GM18868 (cell line): ENCODE results near the gene ENSA.
"Not testable (repeated sequence)": the region's sequence is repeated elsewhere in the genome, so short reads cannot be mapped to it uniquely, and the experiment has no call there.

Source experiments
- ATAC-seq: cut with Tn5 transposase; IDR thresholded peaks from one replicate; pipeline ENCODE4 v1.9.1; 2021; ENCODE audit warnings: mild to moderate bottlenecking, moderate library complexity; ENCODE audit not compliant: unreplicated experiment

Gene ENSA

DNA sequence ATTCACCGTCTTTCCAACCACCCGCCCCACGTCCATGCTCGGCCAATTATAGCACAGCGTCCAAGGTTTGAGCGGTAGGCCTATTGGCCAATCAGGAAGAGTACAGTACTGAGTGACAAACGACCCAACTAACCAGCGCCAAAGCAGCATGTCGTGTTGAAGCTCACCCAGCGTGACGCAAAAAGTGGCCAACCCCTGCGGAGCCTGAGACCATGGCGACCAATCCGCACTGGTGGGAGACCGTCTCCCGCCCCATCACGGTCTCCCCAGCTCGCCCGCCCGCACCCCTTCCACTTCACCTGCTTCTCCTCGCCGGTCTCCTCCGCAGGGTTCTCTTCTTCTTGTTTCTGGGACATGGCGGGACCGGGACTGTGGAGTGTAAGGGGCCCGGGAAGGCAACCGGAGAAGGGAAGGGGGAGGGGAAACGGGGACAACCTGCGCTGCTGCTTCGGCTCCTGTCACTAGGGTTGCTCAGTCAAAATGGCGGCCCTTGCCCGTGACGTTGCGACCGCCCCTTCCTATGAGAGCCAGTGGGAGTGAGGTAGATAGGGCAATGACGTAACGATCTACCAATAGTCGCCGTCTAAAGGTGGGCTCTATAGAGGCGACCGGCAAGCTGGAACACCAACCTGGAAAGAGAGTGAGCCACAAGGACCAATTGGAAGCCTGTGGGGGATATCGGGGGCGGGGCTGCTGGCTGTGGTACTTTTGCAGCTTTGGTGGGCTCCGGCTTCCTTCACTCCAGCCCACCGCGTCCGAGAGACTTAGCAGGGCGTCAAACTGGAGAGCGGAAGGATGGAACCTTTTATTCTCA is at the start of gene ENSA:
Gene ENSA (minus strand): TSS at position 498 of the 814 bp plus-strand sequence. CDS start 142 bp downstream, at position 356.
- ATAC-seq, result peak; percentile 89

DNA sequence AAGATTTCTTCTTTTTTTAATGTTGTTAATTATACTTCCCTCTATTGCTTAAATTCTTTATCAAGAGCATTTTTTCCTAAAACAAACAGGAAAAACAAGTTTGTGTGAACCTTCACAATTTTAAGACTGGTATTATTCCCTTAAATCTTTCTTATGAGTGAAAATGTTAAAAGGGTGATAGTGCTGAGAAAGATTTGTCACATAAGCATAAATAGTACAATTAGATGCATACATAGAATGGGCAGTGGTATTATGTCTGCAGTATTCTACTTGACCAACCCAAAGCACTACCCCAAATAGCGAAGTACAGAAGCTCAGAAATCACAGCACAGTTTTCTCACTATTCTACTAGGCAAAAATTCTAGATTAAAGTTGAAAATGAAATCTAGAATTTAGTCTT is 49.6 kb upstream of the ENSA start:
- no peak for ATAC-seq

DNA sequence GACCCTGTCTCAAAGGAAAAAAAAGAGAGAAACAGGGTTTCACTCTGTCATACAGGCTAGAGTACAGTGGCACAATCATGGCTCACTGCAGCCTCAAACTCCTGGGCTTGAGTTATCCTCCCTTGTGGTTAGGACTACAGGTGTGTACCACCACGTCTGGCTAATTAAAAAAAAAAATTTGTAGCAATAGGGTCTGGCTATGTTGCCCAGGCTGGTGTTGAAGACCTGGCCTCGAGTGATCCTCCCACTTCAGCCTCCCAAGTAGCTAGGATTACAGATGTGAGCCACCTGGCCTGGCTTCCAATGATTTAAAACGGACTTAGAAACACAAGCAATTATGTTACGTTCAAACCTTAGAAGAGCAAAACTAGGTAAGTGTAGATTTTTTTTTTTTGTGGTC is 45.5 kb upstream of the ENSA start:
- no peak for ATAC-seq

- no peak for ATAC-seq
Observed at GRCh38 chr1:150663321-150663720, 33.9 kb upstream of the ENSA start.

DNA sequence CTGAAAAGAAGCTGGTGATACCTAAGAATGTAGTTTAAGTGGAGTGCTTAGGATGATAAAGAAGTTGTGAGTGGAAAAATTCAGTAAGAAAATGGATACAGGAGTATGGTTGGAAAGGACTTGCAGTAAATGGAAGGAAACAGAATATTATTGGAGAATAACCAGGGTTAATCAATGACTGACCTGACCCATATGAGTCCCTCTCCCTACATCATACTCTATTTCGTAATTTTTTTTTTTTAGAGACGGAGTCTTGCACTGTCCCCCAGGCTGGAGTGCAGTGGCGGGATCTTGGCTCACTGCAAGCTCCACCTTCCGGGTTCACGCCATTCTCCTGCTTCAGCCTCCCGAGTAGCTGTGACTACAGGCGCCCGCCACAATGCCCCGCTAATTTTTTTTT is 33.4 kb upstream of the ENSA start:
- ATAC-seq, result no peak

GRCh38 chr1:150661156-150661555 is 31.7 kb upstream of the ENSA start:
- no peak for ATAC-seq

GRCh38 chr1:150660584-150660983 is 31.2 kb upstream of the ENSA start:
- no peak for ATAC-seq

GRCh38 chr1:150657064-150657463 is 27.7 kb upstream of the ENSA start:
- ATAC-seq, result not testable (repeated sequence)

DNA sequence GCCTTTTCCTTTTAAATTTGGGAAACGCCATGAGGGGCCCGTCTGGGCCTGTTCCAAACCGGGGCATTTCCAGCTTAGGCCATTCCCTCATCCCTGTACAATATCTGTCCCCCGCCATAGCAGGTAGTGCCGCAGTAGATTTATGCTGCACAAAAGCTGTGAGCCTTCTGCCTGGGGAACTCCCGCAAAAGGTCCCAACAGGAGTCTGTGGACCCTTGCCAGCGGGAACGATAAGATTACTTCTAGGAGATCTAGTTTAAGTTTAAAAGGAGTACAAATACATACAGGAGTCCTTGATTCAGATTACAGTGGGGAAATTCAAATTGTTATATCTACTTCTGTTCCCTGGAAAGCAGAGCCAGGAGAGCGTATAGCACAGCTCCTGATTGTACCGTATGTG is 25.2 kb upstream of the ENSA start:
- not testable (repeated sequence) for ATAC-seq

GRCh38 chr1:150650193-150650592 is 20.8 kb upstream of the ENSA start:
- ATAC-seq, result no peak

- ATAC-seq, result no peak
Observed at GRCh38 chr1:150649441-150650075, 20.1 kb upstream of the ENSA start.

DNA sequence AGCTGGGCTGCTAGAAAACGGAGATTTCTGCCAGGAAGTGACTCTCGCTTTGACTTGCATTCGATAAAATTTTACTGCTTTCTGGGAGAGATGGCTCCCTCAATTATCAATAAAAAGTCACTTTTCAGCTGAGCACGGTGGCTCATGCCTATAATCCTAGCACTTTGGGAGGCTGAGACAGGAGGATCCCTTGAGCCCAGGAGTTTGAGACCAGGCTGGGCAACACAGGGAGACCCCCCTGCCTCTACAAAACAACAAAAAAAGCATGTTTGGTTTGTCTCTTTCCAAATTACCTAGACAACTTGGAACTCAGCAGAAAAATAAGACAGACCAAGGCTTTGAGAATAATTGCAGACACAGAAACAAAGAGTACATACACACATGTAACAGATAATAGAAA is 12.9 kb upstream of the ENSA start:
- no peak for ATAC-seq

- ATAC-seq, result not testable (repeated sequence)
Observed at GRCh38 chr1:150641126-150641815, 11.9 kb upstream of the ENSA start.

- not testable (repeated sequence) for ATAC-seq
Observed at GRCh38 chr1:150638430-150638829, 9.0 kb upstream of the ENSA start.

DNA sequence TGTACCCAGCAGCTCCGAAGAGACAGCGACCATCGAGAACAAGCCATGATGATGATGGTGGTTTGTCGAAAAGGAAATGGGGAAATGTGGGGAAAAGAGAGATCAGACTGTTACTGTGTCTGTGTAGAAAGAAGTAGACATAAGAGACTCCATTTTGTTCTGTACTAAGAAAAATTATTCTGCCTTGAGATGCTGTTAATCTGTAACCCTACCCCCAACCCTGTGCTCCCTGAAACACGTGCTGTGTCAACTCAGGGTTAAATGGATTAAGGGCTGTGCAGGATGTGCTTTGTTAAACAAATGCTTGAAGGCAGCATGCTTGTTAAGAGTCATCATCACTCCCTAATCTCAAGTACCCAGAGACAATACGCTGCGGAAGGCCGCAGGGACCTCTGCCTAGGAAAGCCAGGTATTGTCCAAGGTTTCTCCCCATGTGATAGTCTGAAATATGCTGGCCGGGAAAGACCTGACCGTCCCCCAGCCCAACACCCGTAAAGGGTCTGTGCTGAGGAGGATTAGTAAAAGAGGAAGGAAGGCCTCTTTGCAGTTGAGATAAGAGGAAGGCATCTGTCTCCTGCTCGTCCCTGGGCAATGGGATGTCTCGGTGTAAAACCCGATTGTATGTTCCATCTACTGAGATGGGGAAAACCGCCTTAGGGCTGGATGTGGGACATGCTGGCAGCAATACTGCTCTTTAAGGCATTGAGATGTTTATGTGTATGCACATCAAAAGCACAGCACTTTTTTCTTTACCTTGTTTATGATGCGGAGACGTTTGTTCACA is 5.6 kb upstream of the ENSA start:
- not testable (repeated sequence) for ATAC-seq

DNA sequence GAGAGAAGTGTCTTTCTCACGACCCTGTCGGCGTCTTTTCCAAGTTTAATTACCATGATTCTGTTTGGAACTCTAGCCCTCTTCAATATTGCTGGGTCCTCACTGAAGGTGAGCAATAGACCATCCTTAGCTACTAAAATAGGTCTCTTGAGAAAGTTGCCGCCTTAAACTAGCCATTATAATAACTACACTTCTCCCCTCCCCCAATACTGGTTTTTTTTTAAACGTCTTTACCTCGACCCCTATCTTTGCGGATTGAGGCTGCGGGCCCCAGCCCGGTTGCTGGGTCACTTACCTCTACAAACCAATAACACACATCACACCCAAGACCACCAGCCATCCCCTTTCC is 672 bp downstream of the ENSA start:
- ATAC-seq, result no peak

DNA sequence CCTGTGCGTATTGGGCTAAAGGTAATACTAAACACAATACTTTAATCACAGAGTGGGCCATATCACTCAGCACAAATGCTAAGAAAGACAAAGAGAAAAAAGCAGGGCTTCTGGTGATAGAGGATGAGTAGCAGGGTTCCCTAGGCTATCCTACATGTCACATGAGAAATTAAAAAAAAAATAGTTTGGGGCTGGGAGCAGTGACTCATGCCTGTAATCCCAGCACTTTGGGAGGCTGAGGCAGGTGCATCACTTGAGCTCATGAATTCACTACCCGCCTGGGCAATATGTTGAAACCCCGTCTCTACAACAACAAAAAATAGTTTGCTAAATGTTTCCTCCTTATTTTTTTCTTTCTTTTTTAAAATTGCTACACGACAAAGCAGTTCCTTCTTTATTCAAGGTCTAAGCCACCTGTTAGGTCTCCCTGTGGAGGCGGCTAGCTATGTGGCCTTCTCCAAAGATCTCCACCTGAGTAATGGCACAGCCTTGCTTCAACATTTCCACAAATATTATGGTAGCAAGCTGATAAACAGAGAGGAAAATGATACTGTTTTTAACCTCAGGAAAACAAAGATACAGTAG is 1.5 kb downstream of the ENSA start:
- no peak for ATAC-seq

DNA sequence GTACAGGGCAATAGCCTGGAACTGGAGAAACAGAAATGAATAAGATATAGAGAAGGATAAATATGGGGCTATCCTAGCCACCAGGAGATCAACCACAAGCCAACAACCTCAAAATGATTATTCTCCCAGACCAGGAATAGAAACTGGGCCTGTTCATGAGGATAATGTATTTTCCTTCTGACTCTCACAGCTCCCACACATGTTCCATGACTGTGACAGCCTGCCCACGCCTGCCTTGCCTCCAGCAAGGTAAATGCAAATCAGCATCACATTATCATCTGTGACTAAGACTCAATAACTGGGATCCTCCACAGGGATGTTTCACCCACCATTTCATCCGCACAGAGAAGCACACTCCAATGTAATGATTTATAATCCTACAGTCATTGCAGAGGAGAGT is 3.3 kb downstream of the ENSA start:
- no peak for ATAC-seq

DNA sequence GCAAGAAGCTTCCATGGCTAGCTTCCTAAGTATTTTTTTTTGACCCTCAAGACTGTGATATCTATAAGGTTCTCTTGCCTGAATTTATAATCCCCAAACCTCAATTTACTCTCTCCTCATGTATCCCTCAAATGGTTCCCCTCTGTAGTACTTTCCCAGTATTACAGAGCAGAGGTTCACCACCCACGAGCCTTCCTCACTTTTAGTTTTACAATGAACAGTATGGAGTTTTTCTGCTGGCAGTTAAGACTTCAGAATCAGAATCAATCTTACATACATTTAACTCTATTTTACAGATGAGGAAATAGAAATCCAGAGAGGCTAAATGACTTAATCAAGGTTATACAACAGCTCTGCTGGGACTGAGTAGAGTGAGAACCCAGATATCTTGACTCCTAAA is 4.9 kb downstream of the ENSA start:
- ATAC-seq, result not testable (repeated sequence)

DNA sequence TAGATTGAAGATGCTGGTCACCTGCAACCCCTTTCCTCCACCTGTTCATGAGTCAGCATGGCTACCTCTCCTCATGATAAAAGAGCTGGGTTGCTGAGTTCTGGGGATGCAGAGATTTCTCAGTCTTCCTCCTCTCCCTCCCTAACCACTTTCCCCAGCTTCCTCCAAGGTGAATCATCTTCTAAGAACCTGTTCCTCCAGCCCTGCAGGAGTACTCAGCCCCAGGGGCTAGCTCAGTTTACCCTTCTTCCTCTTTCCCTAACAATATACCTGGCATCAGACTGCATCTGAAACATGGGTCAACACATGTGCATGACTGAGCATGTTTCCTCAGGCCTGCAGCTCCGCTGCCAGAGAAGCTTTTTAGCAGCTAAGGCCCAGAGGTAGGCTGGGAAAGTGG is 5.3 kb downstream of the ENSA start:
- ATAC-seq, result not testable (repeated sequence)
